Heart right ventricle (tissue), 16 donors: ENCODE measurements around the gene ATP10A. TPM values are rescaled to one million over a fixed set of nuclear protein-coding genes. Genes with fewer than 3 reads are reported as not detected.

Experiments
- ATAC-seq, 8 donors: fragments of 200-7000 bp; cut with Tn5 transposase; one replicate each; pipeline ENCODE4 v1.9.1; 2020; ENCODE audit warnings: mild to moderate bottlenecking in 8 of 8, moderate library complexity in 8 of 8, moderate number of reproducible peaks in 1 of 8
- DNase-seq, 2 donors: peaks; one replicate each; pipeline ENCODE4 v3.0.0-alpha.2; 2020
- H3K27ac ChIP-seq, 10 donors: fragments of 200-600 bp; sonication (generic) in 2 of 10; one replicate each; pipeline versions ENCODE4 v1.5.0 to v1.8.0; 2020 to 2022; ENCODE audit warnings: mild to moderate bottlenecking in 3 of 10
- H3K27me3 ChIP-seq, 7 donors: fragments of 200-600 bp; one replicate each; pipeline ENCODE4 v1.8.0; 2021 to 2022; ENCODE audit warnings: mild to moderate bottlenecking in 2 of 7
- H3K36me3 ChIP-seq, 9 donors: fragments of 200-600 bp; sonication (generic) in 1 of 9; one replicate each; pipeline versions ENCODE4 v1.5.0 to v1.8.0; 2020 to 2022; ENCODE audit warnings: mild to moderate bottlenecking in 2 of 9
- H3K4me1 ChIP-seq, 9 donors: fragments of 200-600 bp; sonication (generic) in 1 of 9; one replicate each; pipeline versions ENCODE4 v1.5.0 to v1.8.0; 2020 to 2022; ENCODE audit warnings: mild to moderate bottlenecking in 4 of 9
- H3K4me3 ChIP-seq, 10 donors: fragments of 200-600 bp; sonication (generic) in 2 of 10; one replicate each; pipeline versions ENCODE4 v1.5.0 to v1.8.0; 2020 to 2022; ENCODE audit warnings: mild to moderate bottlenecking in 7 of 10, moderate library complexity in 2 of 10
- H3K9me3 ChIP-seq, 11 donors: fragments of 200-600 bp in 10 of 11; sonication (generic) in 2 of 11; one replicate each; pipeline versions ENCODE4 v1.5.0 to v1.8.0; 2013 to 2022; ENCODE audit warnings: mild to moderate bottlenecking in 2 of 11, control low read depth in 1 of 11, moderate library complexity in 1 of 11
- WGBS, 2 donors: extraction: QIAGEN DNeasy Blood & Tissue Kit; methylation state at CpG; one replicate each; pipeline ENCODE4 v1.1.7; 2013; ENCODE audit warnings: inconsistent platforms in 1 of 2; 5-methylcytosine and 5-hydroxymethylcytosine counted together
- intact Hi-C, 10 donors: fragments of 100-400 bp; cut with DNase I; formaldehyde crosslinking; loops; one replicate each; pipeline versions ENCODE4 v1.11.1 to v1.14.2; 2022
- polyA plus RNA-seq, 2 donors: library from polyadenylated mRNA; stranded (reverse); fragments of 200-250 nt; gene quantifications; one replicate each; pipeline ENCODE4 v1.2.3, GENCODE V29; 2013
- total RNA-seq, 10 donors: library from RNA; stranded (reverse); fragmentation: NEBNext Ultra II Directional in 3 of 10; extraction: Animal tissue kit (Norgen Biotek cat#: 25700) in 3 of 10; gene quantifications; one replicate each; pipeline versions ENCODE4 v1.2.1 to v1.2.4, GENCODE V29; 2021 to 2023
- TF ChIP-seq, protein P1 (sequence below), 9 donors: fragments of 200-600 bp; sonication (generic) in 2 of 9; IDR thresholded peaks; one replicate each; pipeline versions ENCODE4 v1.5.0 to v1.8.0; 2021 to 2022; ENCODE audit warnings: antibody characterized with exemption in 9 of 9, mild to moderate bottlenecking in 5 of 9, moderate library complexity in 1 of 9
- donor health status: Arrhythmogenic right ventricular cardiomyopathy.
- donor health status: ischemic (EF 13 %, LVEDD 7.1; RV severe dilation, severe dysfunction).
- donor health status: healthy with polysubstance abuse.
- donor health status: DM: no; HTN: yes; CAD: no.
- donor health status: DM: no; HTN: no; CAD: no.
- donor health status: ischemic (EF 25% LVEDD 6.9; RV normal size, moderate dysfunction).
- donor health status: ischemic (EF 25% LVEDD 5.7; RV mildly dilated, moderate dysfunction).
- donor health status: healthy.
- donor health status: DM: yes; HTN: yes; CAD: no.
- donor health status: Ischemic cardiomyopathy.
- donor health status: ischemic (EF 35%, LVEDD 5.7; RV mildly dilated, moderate dysfunction).
- donor health status: nonischemic (EF 11% LVEDD 7.7; RV severe dilation, severe dysfunction).
- donor health status: DM: yes; HTN: yes; CAD: no.
- donor health status: PGD.
- donor health status: ischemic (EF 29% LVEDD 5.4; RV normal size, mild dysfunction).
- donor health status: nonischemic (EF 23%, LVEDD 6.1; RV moderate dilation, normal function).

Gene ATP10A
- total and polyA plus RNA-seq, 12 donors = 0.45 to 2.2 (median 0.89) TPM

DNA sequence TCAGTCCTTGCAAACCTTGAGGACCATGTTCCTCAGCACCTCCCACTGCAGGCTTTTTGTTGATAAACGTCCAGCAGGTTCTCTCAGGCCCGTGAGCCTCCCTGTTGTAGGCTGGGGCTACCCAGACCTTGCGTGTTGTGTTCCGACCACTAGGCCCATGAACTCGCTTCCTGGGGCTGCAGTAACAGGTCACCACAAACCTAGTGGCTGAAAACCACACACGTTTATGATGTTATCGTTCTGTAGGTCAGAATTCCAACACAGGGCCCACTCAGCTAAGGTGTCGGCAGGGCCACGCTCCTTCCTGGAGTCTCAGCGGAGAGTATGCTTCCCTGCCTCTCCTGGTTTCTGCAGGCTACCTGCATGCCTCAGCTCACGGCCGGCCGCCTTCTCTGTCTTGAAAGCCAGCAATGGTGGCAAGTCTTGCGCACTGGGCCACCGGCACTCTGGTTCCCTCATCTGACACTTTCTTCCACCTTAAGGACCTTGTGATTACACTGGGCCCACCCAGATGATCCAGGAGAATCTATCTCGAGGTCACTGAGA, 60.8 kb downstream of the ATP10A start:
- TF ChIP-seq, protein P1, sequence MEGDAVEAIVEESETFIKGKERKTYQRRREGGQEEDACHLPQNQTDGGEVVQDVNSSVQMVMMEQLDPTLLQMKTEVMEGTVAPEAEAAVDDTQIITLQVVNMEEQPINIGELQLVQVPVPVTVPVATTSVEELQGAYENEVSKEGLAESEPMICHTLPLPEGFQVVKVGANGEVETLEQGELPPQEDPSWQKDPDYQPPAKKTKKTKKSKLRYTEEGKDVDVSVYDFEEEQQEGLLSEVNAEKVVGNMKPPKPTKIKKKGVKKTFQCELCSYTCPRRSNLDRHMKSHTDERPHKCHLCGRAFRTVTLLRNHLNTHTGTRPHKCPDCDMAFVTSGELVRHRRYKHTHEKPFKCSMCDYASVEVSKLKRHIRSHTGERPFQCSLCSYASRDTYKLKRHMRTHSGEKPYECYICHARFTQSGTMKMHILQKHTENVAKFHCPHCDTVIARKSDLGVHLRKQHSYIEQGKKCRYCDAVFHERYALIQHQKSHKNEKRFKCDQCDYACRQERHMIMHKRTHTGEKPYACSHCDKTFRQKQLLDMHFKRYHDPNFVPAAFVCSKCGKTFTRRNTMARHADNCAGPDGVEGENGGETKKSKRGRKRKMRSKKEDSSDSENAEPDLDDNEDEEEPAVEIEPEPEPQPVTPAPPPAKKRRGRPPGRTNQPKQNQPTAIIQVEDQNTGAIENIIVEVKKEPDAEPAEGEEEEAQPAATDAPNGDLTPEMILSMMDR (IDR thresholded peaks at IDR 0.05) = no peak
- ATAC-seq (no peak), DNase-seq (no peak)
- 90 to 91% methylated on average over 16 of the region's 16 CpGs for WGBS, 2 donors
- no peak overlapping the region for H3K27ac ChIP-seq
- intact Hi-C loops = loop anchor here in 1 of 10 donors (5.0 kb wide), 1 partner anchor 60 kb away; the partner anchor contains the start of gene ATP10A
- no peaks in the 10 kb centered on the region for H3K36me3 ChIP-seq
- no peak overlapping the region for H3K4me3 ChIP-seq
- no peaks in the 10 kb centered on the region for H3K9me3 ChIP-seq
- H3K27me3 ChIP-seq = peaks cover 0 to 4% (median 0%) of the 10 kb centered on the region in 7 donors
- peaks cover 0 to 18% (median 7%) of the 10 kb centered on the region in 9 donors for H3K4me1 ChIP-seq

GRCh38 chr15:25801586-25802284, 61.4 kb downstream of the ATP10A start:
- H3K4me3 ChIP-seq = no peak overlapping the region
- intact Hi-C loops = loop anchor here in 1 of 10 donors (5.0 kb wide), 1 partner anchor 61 kb away; the partner anchor contains the start of gene ATP10A
- H3K9me3 ChIP-seq = no peaks in the 10 kb centered on the region
- no peaks in the 10 kb centered on the region for H3K36me3 ChIP-seq
- H3K27ac ChIP-seq = no peak overlapping the region
- H3K27me3 ChIP-seq = peaks cover 0 to 4% (median 0%) of the 10 kb centered on the region in 7 donors
- H3K4me1 ChIP-seq = peaks cover 0 to 22% (median 9%) of the 10 kb centered on the region in 9 donors
- no peak for DNase-seq
- TF ChIP-seq, protein P1 (IDR thresholded peaks at IDR 0.05) = no peak
- WGBS, 2 donors = 76 to 78% methylated on average over 24 of the region's 24 CpGs
- ATAC-seq = peak in 1 of 8 donors; percentile 74

GRCh38 chr15:25800761-25801515, 62.2 kb downstream of the ATP10A start:
- WGBS, 2 donors = 86 to 90% methylated on average over 10 of the region's 10 CpGs
- TF ChIP-seq, protein P1 (IDR thresholded peaks at IDR 0.05) = no peak
- H3K4me3 ChIP-seq = no peak overlapping the region
- H3K27me3 ChIP-seq = peaks cover 0 to 4% (median 0%) of the 10 kb centered on the region in 7 donors
- intact Hi-C loops = loop anchor here in 1 of 10 donors (5.0 kb wide), 1 partner anchor 61 kb away; the partner anchor contains the start of gene ATP10A
- DNase-seq = no peak
- H3K27ac ChIP-seq = no peak overlapping the region
- peaks cover 0 to 22% (median 9%) of the 10 kb centered on the region in 9 donors for H3K4me1 ChIP-seq
- H3K9me3 ChIP-seq = no peaks in the 10 kb centered on the region
- no peak for ATAC-seq
- H3K36me3 ChIP-seq = no peaks in the 10 kb centered on the region
